ENCODE results near the gene ANXA1.

- TF ChIP-seq CTCF (IDR thresholded peaks at IDR 0.05; ENCODE audit: low read length) = no peak
- TF ChIP-seq EZH2 (IDR thresholded peaks at IDR 0.05; ENCODE audit: borderline replicate concordance, low read length) = no peak
Measured at GRCh38 chr9:73182928-73183327, 31.3 kb downstream of the ANXA1 start.

All from OCI-LY1 (cell line).